Inflammatory macrophage treated with lipopolysaccharide for 1 hour (primary cell): ENCODE data around the gene BAG1.

Experiments used
- DNase-seq, 2 donors: peaks; one replicate each; pipeline ENCODE4 v3.0.0-alpha.2; 2020 to 2022

BAG1 gene

DNA sequence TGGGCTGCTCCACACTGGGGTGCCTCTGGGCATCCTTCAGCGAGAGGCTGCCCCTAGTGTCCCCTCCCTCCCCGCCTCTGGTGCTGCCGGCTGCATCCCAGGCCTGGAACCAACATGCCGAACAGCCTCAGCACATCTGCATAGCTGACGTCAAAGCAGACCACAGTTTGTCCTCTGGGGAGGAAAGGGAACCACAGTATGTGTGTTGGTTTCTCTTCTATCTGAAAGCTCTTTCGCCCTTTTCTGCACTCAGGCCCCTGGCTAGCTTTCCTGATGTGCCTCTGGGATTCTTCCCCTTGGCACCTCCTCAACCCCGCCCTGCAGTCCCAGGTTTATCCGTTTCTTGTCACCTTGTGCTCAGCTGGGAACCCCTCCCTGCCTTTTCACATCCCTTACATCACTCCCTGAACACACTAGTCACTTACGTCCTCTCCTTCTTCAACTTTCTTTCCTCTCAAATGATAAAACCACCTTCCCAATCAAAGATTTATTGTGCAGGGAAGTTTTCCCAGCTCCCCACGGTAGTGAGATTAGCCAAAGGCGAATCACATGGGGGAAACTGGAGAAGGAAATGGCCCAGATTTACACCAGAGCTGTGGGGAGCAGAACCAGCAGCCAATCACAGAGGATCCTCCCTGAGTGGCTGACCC lies 61.8 kb downstream of the BAG1 start:
- DNase-seq: peak in 1 of 2 donors; percentile 24
